Smooth muscle cell of the umbilical artery (primary cell): ENCODE measurements around the gene NCKAP1. TPM values are rescaled to one million over a fixed set of nuclear protein-coding genes. Genes with fewer than 3 reads are reported as not detected.

Source experiments
- total RNA-seq: library from RNA; depleted of rRNA; stranded (reverse); fragments of >200 nt; gene quantifications from 2 replicates; pipeline ENCODE4 v1.2.3, GENCODE V29; 2014

Gene NCKAP1
- 214 and 391 TPM in 2 replicates for total RNA-seq

GRCh38 chr2:183038341-183039300 lies at the start of gene NCKAP1:
TSS of gene NCKAP1 (minus strand) at chr2:183038457. CDS start at chr2:183038099, 358 bp downstream.

DNA sequence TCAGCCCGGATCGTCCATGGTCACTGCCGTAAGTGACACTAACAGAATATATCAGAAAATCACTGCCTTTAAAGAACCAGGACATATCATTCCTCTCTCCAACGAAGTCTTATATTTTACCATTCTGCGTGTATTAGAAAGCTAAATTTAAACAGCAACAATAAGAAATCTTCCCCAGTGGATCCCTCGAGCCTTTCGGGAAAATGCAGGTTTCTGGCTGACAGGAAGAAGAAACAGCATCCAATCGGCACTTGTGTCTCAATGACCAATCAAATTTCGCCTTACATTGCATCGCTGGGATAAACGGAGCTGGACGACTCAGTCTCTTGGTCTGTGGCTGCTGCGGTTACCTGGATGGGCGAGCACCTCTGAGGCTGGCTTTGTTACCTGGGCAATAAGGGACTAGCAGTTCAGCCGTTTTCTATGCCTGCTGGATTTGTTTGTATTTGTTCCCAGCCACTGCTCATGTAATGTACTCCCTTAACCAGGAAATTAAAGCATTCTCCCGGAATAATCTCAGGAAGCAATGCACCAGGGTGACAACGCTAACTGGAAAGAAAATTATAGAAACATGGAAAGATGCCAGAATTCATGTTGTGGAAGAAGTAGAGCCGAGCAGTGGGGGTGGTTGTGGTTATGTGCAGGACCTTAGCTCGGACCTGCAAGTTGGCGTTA lies 40.3 kb upstream of the NCKAP1 start, which contains the start of gene DUSP19:
TSS of gene DUSP19 (plus strand) at position 284 of the 675 bp plus-strand sequence. CDS start at position 471, 187 bp downstream.

GRCh38 chr2:182866461-182867406 lies 171.5 kb downstream of the NCKAP1 start, which contains the start of gene FRZB:
TSS of gene FRZB (minus strand) at chr2:182866637. CDS start at chr2:182866552, 85 bp downstream.

Other genes starting within 250 kb of the NCKAP1 start
- under 0.01 and 0.23 TPM in 2 replicates for gene FRZB, start 171.8 kb downstream of the NCKAP1 start, total RNA-seq
- 4.2 and 6.5 TPM in 2 replicates for gene DUSP19, start 40.3 kb upstream of the NCKAP1 start, total RNA-seq
- 8.3 and 13.6 TPM in 2 replicates for gene NUP35, start 86.0 kb upstream of the NCKAP1 start, total RNA-seq